Measurements from ENCODE around the gene HSPB9. TPM values are rescaled to one million over a fixed set of nuclear protein-coding genes. Genes with fewer than 3 reads are reported as not detected.

HSPB9 gene
- total and polyA plus RNA-seq, 5 donors from 2014 or later: 0.08 to 0.28 TPM; not detected in 3

- peaks cover 0 to 2% (median 0%) of the 10 kb centered on the region in 7 donors for H3K9me3 Mint-ChIP-seq
- peaks cover 8 to 68% (median 15%) of the 10 kb centered on the region in 4 donors for H3K4me1 Mint-ChIP-seq
- no peak for ATAC-seq (ENCODE audit: low read depth in 2 of 2)
- H3K36me3 ChIP-seq (ENCODE audit: control insufficient read depth, insufficient read depth, low read length): peaks cover 7% of the 10 kb centered on the region
- H3K27ac Mint-ChIP-seq: peak overlapping the region; percentile 93 to 99 (median 95)
- peak overlapping the region; percentile 91 for H3K27ac ChIP-seq (ENCODE audit: insufficient read depth, low read length, poor library complexity, severe bottlenecking)
- H3K4me3 ChIP-seq (ENCODE audit: low read depth, low read length): peak overlapping the region; percentile 79
- H3K4me3 Mint-ChIP-seq: peak overlapping the region; percentile 75 to 96 (median 92)
- no peaks in the 10 kb centered on the region for H3K27me3 ChIP-seq (ENCODE audit: control insufficient read depth, insufficient read depth, low read length)
- no peak for DNase-seq
- H3K27me3 Mint-ChIP-seq: no peaks in the 10 kb centered on the region
- no peaks in the 10 kb centered on the region for H3K9me3 ChIP-seq (ENCODE audit: control insufficient read depth in 2 of 2, low read length in 2 of 2)
- peaks cover 27% of the 10 kb centered on the region for H3K4me1 ChIP-seq (ENCODE audit: control insufficient read depth, insufficient read depth, low read length, poor library complexity, severe bottlenecking)
- H3K36me3 Mint-ChIP-seq: peaks cover 20% of the 10 kb centered on the region
Observed at GRCh38 chr17:42111871-42112551, 10.6 kb upstream of the HSPB9 start.

- peaks cover 8 to 65% (median 15%) of the 10 kb centered on the region in 4 donors for H3K4me1 Mint-ChIP-seq
- Histone ChIP-seq H3K27ac (ENCODE audit: insufficient read depth, low read length, poor library complexity, severe bottlenecking) (peak within 1 kb of the TSS; percentile 91), H3K4me3 (ENCODE audit: low read depth, low read length) (peak within 1 kb of the TSS; percentile 79), H3K9me3 (ENCODE audit: control insufficient read depth in 2 of 2, low read length in 2 of 2) (no peaks in the 10 kb centered on the region), H3K36me3 (ENCODE audit: control insufficient read depth, insufficient read depth, low read length) (peaks cover 7% of the 10 kb centered on the region), H3K27me3 (ENCODE audit: control insufficient read depth, insufficient read depth, low read length) (no peaks in the 10 kb centered on the region), H3K4me1 (ENCODE audit: control insufficient read depth, insufficient read depth, low read length, poor library complexity, severe bottlenecking) (peaks cover 23% of the 10 kb centered on the region)
- H3K9me3 Mint-ChIP-seq: peaks cover 0 to 2% (median 0%) of the 10 kb centered on the region in 7 donors
- H3K4me3 Mint-ChIP-seq: peak within 1 kb of the TSS; percentile 75 to 96 (median 92)
- H3K36me3 Mint-ChIP-seq: peaks cover 22% of the 10 kb centered on the region
- peak within 1 kb of the TSS; percentile 93 to 99 (median 95) for H3K27ac Mint-ChIP-seq
- peak; percentile 86 to 87 for ATAC-seq (ENCODE audit: low read depth in 2 of 2)
- peak; percentile 73 to 97 (median 84) for DNase-seq
- H3K27me3 Mint-ChIP-seq: no peaks in the 10 kb centered on the region
Observed at GRCh38 chr17:42112552-42113176, 9.9 kb upstream of the HSPB9 start, which contains the start of gene DHX58. Gene DHX58, minus strand, starts transcription at chr17:42112714. Its CDS starts 822 bp downstream, at chr17:42111892.

- DNase-seq: no peak
- Histone ChIP-seq H3K4me1 (ENCODE audit: control insufficient read depth, insufficient read depth, low read length, poor library complexity, severe bottlenecking) (peaks cover 23% of the 10 kb centered on the region), H3K9me3 (ENCODE audit: control insufficient read depth in 2 of 2, low read length in 2 of 2) (no peaks in the 10 kb centered on the region), H3K27ac (ENCODE audit: insufficient read depth, low read length, poor library complexity, severe bottlenecking) (peak overlapping the region; percentile 91), H3K27me3 (ENCODE audit: control insufficient read depth, insufficient read depth, low read length) (no peaks in the 10 kb centered on the region), H3K36me3 (ENCODE audit: control insufficient read depth, insufficient read depth, low read length) (peaks cover 6% of the 10 kb centered on the region), H3K4me3 (ENCODE audit: low read depth, low read length) (no peak overlapping the region)
- peak overlapping the region in 1 of 4 donors; percentile 75 for H3K4me3 Mint-ChIP-seq
- H3K9me3 Mint-ChIP-seq: peaks cover 0 to 2% (median 0%) of the 10 kb centered on the region in 7 donors
- no peak for ATAC-seq (ENCODE audit: low read depth in 2 of 2)
- H3K27ac Mint-ChIP-seq: peak overlapping the region; percentile 14 to 95 (median 93)
- H3K36me3 Mint-ChIP-seq: peaks cover 23% of the 10 kb centered on the region
- H3K4me1 Mint-ChIP-seq: peaks cover 9 to 59% (median 12%) of the 10 kb centered on the region in 4 donors
- H3K27me3 Mint-ChIP-seq: no peaks in the 10 kb centered on the region
Observed at GRCh38 chr17:42113293-42114069, 9.1 kb upstream of the HSPB9 start.

GRCh38 chr17:42114118-42114517 is 8.5 kb upstream of the HSPB9 start:
- H3K4me3 Mint-ChIP-seq: peak overlapping the region in 2 of 4 donors; percentile 35 to 53
- Histone ChIP-seq H3K27ac (ENCODE audit: insufficient read depth, low read length, poor library complexity, severe bottlenecking) (no peak overlapping the region), H3K4me3 (ENCODE audit: low read depth, low read length) (no peak overlapping the region), H3K36me3 (ENCODE audit: control insufficient read depth, insufficient read depth, low read length) (no peaks in the 10 kb centered on the region), H3K4me1 (ENCODE audit: control insufficient read depth, insufficient read depth, low read length, poor library complexity, severe bottlenecking) (peaks cover 23% of the 10 kb centered on the region), H3K27me3 (ENCODE audit: control insufficient read depth, insufficient read depth, low read length) (no peaks in the 10 kb centered on the region), H3K9me3 (ENCODE audit: control insufficient read depth in 2 of 2, low read length in 2 of 2) (no peaks in the 10 kb centered on the region)
- H3K36me3 Mint-ChIP-seq: peaks cover 23% of the 10 kb centered on the region
- no peak for DNase-seq
- peaks cover 12 to 59% (median 14%) of the 10 kb centered on the region in 4 donors for H3K4me1 Mint-ChIP-seq
- no peaks in the 10 kb centered on the region for H3K27me3 Mint-ChIP-seq
- H3K9me3 Mint-ChIP-seq: peaks cover 0 to 2% (median 0%) of the 10 kb centered on the region in 7 donors
- peak overlapping the region in 2 of 3 donors; percentile 14 to 78 for H3K27ac Mint-ChIP-seq
- ATAC-seq (ENCODE audit: low read depth in 2 of 2): no peak

- Histone ChIP-seq H3K36me3 (ENCODE audit: control insufficient read depth, insufficient read depth, low read length) (no peaks in the 10 kb centered on the region), H3K4me3 (ENCODE audit: low read depth, low read length) (no peak overlapping the region), H3K27me3 (ENCODE audit: control insufficient read depth, insufficient read depth, low read length) (no peaks in the 10 kb centered on the region), H3K9me3 (ENCODE audit: control insufficient read depth in 2 of 2, low read length in 2 of 2) (no peaks in the 10 kb centered on the region), H3K4me1 (ENCODE audit: control insufficient read depth, insufficient read depth, low read length, poor library complexity, severe bottlenecking) (peaks cover 22% of the 10 kb centered on the region), H3K27ac (ENCODE audit: insufficient read depth, low read length, poor library complexity, severe bottlenecking) (no peak overlapping the region)
- Mint-ChIP-seq H3K9me3 (no peaks in the 10 kb centered on the region), H3K4me1 (peaks cover 8 to 52% (median 15%) of the 10 kb centered on the region in 4 donors), H3K27ac (peak overlapping the region; percentile 18 to 58 (median 55)), H3K4me3 (peak overlapping the region in 2 of 4 donors; percentile 57 to 93), H3K27me3 (no peaks in the 10 kb centered on the region), H3K36me3 (peaks cover 21% of the 10 kb centered on the region)
- DNase-seq: peak; percentile 73 to 89 (median 85)
- peak; percentile 21 to 40 for ATAC-seq (ENCODE audit: low read depth in 2 of 2)
Observed at GRCh38 chr17:42116705-42117396, 5.8 kb upstream of the HSPB9 start.

- no peaks in the 10 kb centered on the region for H3K36me3 ChIP-seq (ENCODE audit: control insufficient read depth, insufficient read depth, low read length)
- Mint-ChIP-seq H3K36me3 (peaks cover 21% of the 10 kb centered on the region), H3K27me3 (no peaks in the 10 kb centered on the region), H3K4me3 (peak overlapping the region in 2 of 4 donors; percentile 57 to 93), H3K27ac (peak overlapping the region in 1 of 3 donors; percentile 55), H3K4me1 (peaks cover 8 to 45% (median 13%) of the 10 kb centered on the region in 4 donors), H3K9me3 (no peaks in the 10 kb centered on the region)
- no peaks in the 10 kb centered on the region for H3K27me3 ChIP-seq (ENCODE audit: control insufficient read depth, insufficient read depth, low read length)
- DNase-seq (no peak), ATAC-seq (ENCODE audit: low read depth in 2 of 2) (no peak)
- no peak overlapping the region for H3K27ac ChIP-seq (ENCODE audit: insufficient read depth, low read length, poor library complexity, severe bottlenecking)
- no peaks in the 10 kb centered on the region for H3K9me3 ChIP-seq (ENCODE audit: control insufficient read depth in 2 of 2, low read length in 2 of 2)
- H3K4me3 ChIP-seq (ENCODE audit: low read depth, low read length): no peak overlapping the region
- H3K4me1 ChIP-seq (ENCODE audit: control insufficient read depth, insufficient read depth, low read length, poor library complexity, severe bottlenecking): peaks cover 17% of the 10 kb centered on the region
Observed at GRCh38 chr17:42117397-42118125, 5.0 kb upstream of the HSPB9 start.

Measured in CD4-positive, CD25-positive, alpha-beta regulatory T cell (primary cell).